ENCODE results near the gene MOB3A. TPM values are rescaled to one million over a fixed set of nuclear protein-coding genes. Genes with fewer than 3 reads are reported as not detected.

Gene MOB3A
- total and polyA plus RNA-seq, 2 donors (not counting 1 experiment from before 2014, with no cell fraction given): 17.2 to 34.8 TPM

DNA sequence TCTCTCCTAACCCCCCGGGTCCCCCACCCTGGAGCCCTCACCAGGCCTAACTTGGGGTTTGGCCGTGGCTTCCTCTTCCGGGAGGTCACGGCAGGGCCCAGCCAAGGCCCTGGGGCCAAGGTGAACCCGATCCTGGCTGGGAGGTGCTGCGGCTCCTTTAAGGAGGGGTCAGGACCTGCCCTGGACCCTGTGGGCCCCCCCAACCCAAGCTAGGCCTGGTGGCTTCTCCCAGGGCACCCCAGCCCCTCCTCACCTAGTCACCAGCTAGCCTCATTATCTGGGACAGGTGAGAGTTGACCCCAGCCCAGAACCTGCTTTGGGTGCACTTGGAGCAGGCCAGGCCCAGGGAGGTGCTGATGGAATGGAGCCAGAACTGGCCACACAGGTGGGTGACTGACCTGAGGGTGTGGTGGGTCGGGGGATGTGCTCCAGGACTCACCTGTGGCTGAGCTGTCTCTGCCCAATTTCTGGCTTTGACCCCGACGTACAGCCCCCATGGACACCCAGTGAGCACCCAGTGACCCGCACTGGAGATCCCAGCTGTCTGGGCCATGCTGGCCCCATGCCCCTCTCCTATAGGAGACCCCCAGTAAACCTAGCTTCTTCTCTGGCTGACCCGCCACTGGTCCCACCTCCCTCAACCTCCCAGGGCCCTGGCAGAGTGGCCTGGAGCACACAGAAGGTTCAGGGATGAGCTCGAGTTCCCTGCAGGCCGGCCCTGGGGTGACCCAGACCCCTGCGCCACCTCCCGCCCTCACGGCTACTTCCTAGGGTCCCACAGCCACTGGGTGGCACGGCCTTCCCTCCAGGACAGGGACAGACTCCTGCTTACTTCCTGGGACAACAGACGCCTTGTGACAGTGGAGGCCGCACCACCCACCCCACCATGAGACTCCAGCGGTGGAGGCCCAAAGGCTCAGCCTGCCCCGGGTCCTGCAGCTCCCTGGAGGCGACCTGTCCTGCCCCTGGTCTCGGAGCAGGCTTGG lies 38.3 kb downstream of the MOB3A start:
- Histone ChIP-seq H3K79me2 (ENCODE audit: control insufficient read depth, insufficient read depth, low read length) (no peaks in the 10 kb centered on the region), H3K4me3 (replicated peaks in 1 of 4; ENCODE audit: control extremely low read depth in 1 of 4, insufficient read depth in 1 of 4, low read depth in 3 of 4, low read length in 4 of 4) (no peak overlapping the region), H3K9ac (ENCODE audit: insufficient read depth, low read length) (no peak overlapping the region), H2AFZ (ENCODE audit: low read length) (no peak overlapping the region), H3K27ac (ENCODE audit: insufficient read depth, low read length) (no peak overlapping the region), H3K4me2 (ENCODE audit: extremely low read depth, insufficient read depth, low read length) (no peak overlapping the region), H3K27me3 (ENCODE audit: control insufficient read depth, insufficient read depth, low read length) (no peaks in the 10 kb centered on the region), H4K20me1 (ENCODE audit: control insufficient read depth, extremely low read depth, insufficient read depth, low read length) (no peaks in the 10 kb centered on the region), H3K36me3 (ENCODE audit: control insufficient read depth, insufficient read depth, low read length) (no peaks in the 10 kb centered on the region), H3K9me3 (ENCODE audit: control insufficient read depth, insufficient read depth, low read depth, low read length) (no peaks in the 10 kb centered on the region), H3K4me1 (ENCODE audit: control insufficient read depth, extremely low read depth, insufficient read depth, low read length) (peaks cover 31% of the 10 kb centered on the region)
- TF ChIP-seq, protein P1, sequence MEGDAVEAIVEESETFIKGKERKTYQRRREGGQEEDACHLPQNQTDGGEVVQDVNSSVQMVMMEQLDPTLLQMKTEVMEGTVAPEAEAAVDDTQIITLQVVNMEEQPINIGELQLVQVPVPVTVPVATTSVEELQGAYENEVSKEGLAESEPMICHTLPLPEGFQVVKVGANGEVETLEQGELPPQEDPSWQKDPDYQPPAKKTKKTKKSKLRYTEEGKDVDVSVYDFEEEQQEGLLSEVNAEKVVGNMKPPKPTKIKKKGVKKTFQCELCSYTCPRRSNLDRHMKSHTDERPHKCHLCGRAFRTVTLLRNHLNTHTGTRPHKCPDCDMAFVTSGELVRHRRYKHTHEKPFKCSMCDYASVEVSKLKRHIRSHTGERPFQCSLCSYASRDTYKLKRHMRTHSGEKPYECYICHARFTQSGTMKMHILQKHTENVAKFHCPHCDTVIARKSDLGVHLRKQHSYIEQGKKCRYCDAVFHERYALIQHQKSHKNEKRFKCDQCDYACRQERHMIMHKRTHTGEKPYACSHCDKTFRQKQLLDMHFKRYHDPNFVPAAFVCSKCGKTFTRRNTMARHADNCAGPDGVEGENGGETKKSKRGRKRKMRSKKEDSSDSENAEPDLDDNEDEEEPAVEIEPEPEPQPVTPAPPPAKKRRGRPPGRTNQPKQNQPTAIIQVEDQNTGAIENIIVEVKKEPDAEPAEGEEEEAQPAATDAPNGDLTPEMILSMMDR (conservative IDR thresholded peaks at IDR 0.05 in 1 of 2, IDR thresholded peaks at IDR 0.05 in 1 of 2; ENCODE audit: low read depth in 1 of 2, low read length in 2 of 2): no peak
- TF ChIP-seq EZH2 (IDR thresholded peaks at IDR 0.05; ENCODE audit: low read length, missing control alignments): no peak
- no peak for DNase-seq (ENCODE audit: low read depth in 2 of 2)

GRCh38 chr19:2056837-2057192 lies 39.3 kb downstream of the MOB3A start:
- Histone ChIP-seq H3K9ac (ENCODE audit: insufficient read depth, low read length) (no peak overlapping the region), H3K36me3 (ENCODE audit: control insufficient read depth, insufficient read depth, low read length) (no peaks in the 10 kb centered on the region), H3K9me3 (ENCODE audit: control insufficient read depth, insufficient read depth, low read depth, low read length) (no peaks in the 10 kb centered on the region), H3K4me2 (ENCODE audit: extremely low read depth, insufficient read depth, low read length) (no peak overlapping the region), H2AFZ (ENCODE audit: low read length) (no peak overlapping the region), H3K27ac (ENCODE audit: insufficient read depth, low read length) (no peak overlapping the region), H3K4me1 (ENCODE audit: control insufficient read depth, extremely low read depth, insufficient read depth, low read length) (peaks cover 28% of the 10 kb centered on the region), H3K79me2 (ENCODE audit: control insufficient read depth, insufficient read depth, low read length) (no peaks in the 10 kb centered on the region), H3K4me3 (replicated peaks in 1 of 4; ENCODE audit: control extremely low read depth in 1 of 4, insufficient read depth in 1 of 4, low read depth in 3 of 4, low read length in 4 of 4) (no peak overlapping the region), H3K27me3 (ENCODE audit: control insufficient read depth, insufficient read depth, low read length) (no peaks in the 10 kb centered on the region), H4K20me1 (ENCODE audit: control insufficient read depth, extremely low read depth, insufficient read depth, low read length) (no peaks in the 10 kb centered on the region)
- TF ChIP-seq EZH2 (IDR thresholded peaks at IDR 0.05; ENCODE audit: low read length, missing control alignments): no peak
- TF ChIP-seq, protein P1 (conservative IDR thresholded peaks at IDR 0.05 in 1 of 2, IDR thresholded peaks at IDR 0.05 in 1 of 2; ENCODE audit: low read depth in 1 of 2, low read length in 2 of 2): no peak
- no peak for DNase-seq (ENCODE audit: low read depth in 2 of 2)

GRCh38 chr19:2055931-2056836 lies 39.9 kb downstream of the MOB3A start:
- peak; percentile 74 to 87 for DNase-seq (ENCODE audit: low read depth in 2 of 2)
- peak overlapping the region; percentile 45 for H2AFZ ChIP-seq (ENCODE audit: low read length)

More at GRCh38 chr19:2055931-2056836, 39.9 kb downstream of the MOB3A start:
- TF ChIP-seq EZH2 (IDR thresholded peaks at IDR 0.05; ENCODE audit: low read length, missing control alignments): no peak
- TF ChIP-seq, protein P1 (conservative IDR thresholded peaks at IDR 0.05 in 1 of 2, IDR thresholded peaks at IDR 0.05 in 1 of 2; ENCODE audit: low read depth in 1 of 2, low read length in 2 of 2): no peak
- Histone ChIP-seq H3K36me3 (ENCODE audit: control insufficient read depth, insufficient read depth, low read length) (no peaks in the 10 kb centered on the region), H3K4me2 (ENCODE audit: extremely low read depth, insufficient read depth, low read length) (peak overlapping the region; percentile 58), H3K27me3 (ENCODE audit: control insufficient read depth, insufficient read depth, low read length) (no peaks in the 10 kb centered on the region), H3K4me3 (replicated peaks in 1 of 4; ENCODE audit: control extremely low read depth in 1 of 4, insufficient read depth in 1 of 4, low read depth in 3 of 4, low read length in 4 of 4) (peak overlapping the region in 2 of 4 experiments; percentile 4 to 42), H3K4me1 (ENCODE audit: control insufficient read depth, extremely low read depth, insufficient read depth, low read length) (peaks cover 28% of the 10 kb centered on the region), H3K79me2 (ENCODE audit: control insufficient read depth, insufficient read depth, low read length) (no peaks in the 10 kb centered on the region), H4K20me1 (ENCODE audit: control insufficient read depth, extremely low read depth, insufficient read depth, low read length) (no peaks in the 10 kb centered on the region), H3K9me3 (ENCODE audit: control insufficient read depth, insufficient read depth, low read depth, low read length) (no peaks in the 10 kb centered on the region), H3K9ac (ENCODE audit: insufficient read depth, low read length) (peak overlapping the region; percentile 66), H3K27ac (ENCODE audit: insufficient read depth, low read length) (peak overlapping the region; percentile 72)
